ENCODE measurements around the gene DMRT1. TPM values are rescaled to one million over a fixed set of nuclear protein-coding genes. Genes with fewer than 3 reads are reported as not detected.

The DMRT1 gene
- total RNA-seq, 1 experiment from 2014 or later, result not detected

DNA sequence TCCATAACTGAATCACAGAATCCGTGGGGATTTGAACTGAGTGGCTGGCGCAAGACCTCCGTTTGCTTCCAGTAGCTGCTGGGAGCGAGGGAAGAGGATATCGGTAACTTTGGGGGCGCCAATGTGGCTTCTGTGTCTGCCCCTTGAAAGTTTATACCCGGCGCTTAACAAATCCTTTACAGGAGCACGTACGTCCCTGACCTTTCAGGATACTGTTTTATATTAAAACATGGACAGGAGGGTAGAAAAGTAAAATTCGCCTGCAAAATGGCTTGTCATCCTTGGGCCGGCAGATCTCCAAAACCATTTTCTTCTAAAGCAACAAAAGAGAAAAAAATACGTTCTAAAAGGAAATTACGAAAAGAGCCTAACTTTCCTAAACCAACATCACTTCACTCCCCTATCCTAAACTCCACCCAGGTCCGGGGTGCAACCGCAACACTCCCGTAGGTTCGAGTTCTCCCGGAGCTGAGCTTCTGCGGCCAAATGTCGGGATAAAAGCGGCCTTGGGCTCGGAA is 134.3 kb downstream of the DMRT1 start:
- no peak overlapping the region for H3K27ac ChIP-seq (ENCODE audit: low read length)
- POLR2A ChIA-PET, result no interaction called here
- no peaks in the 10 kb centered on the region for H3K27me3 ChIP-seq (ENCODE audit: control insufficient read depth, insufficient read depth, low read length)
- H3K36me3 ChIP-seq (ENCODE audit: control insufficient read depth, insufficient read depth, low read length), result no peaks in the 10 kb centered on the region
- no peaks in the 10 kb centered on the region for H3K9me3 ChIP-seq (ENCODE audit: control insufficient read depth, insufficient read depth, low read depth, low read length)
- ATAC-seq (no peak), DNase-seq (ENCODE audit: low read depth, low spot score) (no peak)
- CTCF ChIA-PET, result no interaction called here
- TF ChIP-seq, protein P1, sequence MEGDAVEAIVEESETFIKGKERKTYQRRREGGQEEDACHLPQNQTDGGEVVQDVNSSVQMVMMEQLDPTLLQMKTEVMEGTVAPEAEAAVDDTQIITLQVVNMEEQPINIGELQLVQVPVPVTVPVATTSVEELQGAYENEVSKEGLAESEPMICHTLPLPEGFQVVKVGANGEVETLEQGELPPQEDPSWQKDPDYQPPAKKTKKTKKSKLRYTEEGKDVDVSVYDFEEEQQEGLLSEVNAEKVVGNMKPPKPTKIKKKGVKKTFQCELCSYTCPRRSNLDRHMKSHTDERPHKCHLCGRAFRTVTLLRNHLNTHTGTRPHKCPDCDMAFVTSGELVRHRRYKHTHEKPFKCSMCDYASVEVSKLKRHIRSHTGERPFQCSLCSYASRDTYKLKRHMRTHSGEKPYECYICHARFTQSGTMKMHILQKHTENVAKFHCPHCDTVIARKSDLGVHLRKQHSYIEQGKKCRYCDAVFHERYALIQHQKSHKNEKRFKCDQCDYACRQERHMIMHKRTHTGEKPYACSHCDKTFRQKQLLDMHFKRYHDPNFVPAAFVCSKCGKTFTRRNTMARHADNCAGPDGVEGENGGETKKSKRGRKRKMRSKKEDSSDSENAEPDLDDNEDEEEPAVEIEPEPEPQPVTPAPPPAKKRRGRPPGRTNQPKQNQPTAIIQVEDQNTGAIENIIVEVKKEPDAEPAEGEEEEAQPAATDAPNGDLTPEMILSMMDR (IDR thresholded peaks at IDR 0.05), result no peak
- no peak for TF ChIP-seq TCF7L2 (IDR thresholded peaks at IDR 0.05; ENCODE audit: low read depth, low read length)
- no peak for TF ChIP-seq POLR2AphosphoS5 (IDR thresholded peaks at IDR 0.05; ENCODE audit: low read depth, low read length)
- no peak for TF ChIP-seq SIN3A (IDR thresholded peaks at IDR 0.05; ENCODE audit: borderline replicate concordance, insufficient read depth, low read depth, low read length)
- TF ChIP-seq, protein P2, sequence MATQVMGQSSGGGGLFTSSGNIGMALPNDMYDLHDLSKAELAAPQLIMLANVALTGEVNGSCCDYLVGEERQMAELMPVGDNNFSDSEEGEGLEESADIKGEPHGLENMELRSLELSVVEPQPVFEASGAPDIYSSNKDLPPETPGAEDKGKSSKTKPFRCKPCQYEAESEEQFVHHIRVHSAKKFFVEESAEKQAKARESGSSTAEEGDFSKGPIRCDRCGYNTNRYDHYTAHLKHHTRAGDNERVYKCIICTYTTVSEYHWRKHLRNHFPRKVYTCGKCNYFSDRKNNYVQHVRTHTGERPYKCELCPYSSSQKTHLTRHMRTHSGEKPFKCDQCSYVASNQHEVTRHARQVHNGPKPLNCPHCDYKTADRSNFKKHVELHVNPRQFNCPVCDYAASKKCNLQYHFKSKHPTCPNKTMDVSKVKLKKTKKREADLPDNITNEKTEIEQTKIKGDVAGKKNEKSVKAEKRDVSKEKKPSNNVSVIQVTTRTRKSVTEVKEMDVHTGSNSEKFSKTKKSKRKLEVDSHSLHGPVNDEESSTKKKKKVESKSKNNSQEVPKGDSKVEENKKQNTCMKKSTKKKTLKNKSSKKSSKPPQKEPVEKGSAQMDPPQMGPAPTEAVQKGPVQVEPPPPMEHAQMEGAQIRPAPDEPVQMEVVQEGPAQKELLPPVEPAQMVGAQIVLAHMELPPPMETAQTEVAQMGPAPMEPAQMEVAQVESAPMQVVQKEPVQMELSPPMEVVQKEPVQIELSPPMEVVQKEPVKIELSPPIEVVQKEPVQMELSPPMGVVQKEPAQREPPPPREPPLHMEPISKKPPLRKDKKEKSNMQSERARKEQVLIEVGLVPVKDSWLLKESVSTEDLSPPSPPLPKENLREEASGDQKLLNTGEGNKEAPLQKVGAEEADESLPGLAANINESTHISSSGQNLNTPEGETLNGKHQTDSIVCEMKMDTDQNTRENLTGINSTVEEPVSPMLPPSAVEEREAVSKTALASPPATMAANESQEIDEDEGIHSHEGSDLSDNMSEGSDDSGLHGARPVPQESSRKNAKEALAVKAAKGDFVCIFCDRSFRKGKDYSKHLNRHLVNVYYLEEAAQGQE (IDR thresholded peaks at IDR 0.05; ENCODE audit: insufficient read depth in 1 of 2, low read depth in 2 of 2, low read length in 1 of 2), result no peak
- in situ Hi-C loops (cut with HindIII; ENCODE audit: low pct_unique_long_range_greater_than_20kb, low sequenced_read_pairs), result no loop called here
- no peak overlapping the region for H3K4me3 ChIP-seq (ENCODE audit: low read depth in 2 of 2, low read length in 2 of 2)
- H3K4me1 ChIP-seq (ENCODE audit: control insufficient read depth, insufficient read depth, low read length), result no peaks in the 10 kb centered on the region
- intact Hi-C loops (cut with micrococcal nuclease; ENCODE audit: unreplicated experiment), result no loop called here
- no TSS peak for BruUV-seq (replicated peaks)

DNA sequence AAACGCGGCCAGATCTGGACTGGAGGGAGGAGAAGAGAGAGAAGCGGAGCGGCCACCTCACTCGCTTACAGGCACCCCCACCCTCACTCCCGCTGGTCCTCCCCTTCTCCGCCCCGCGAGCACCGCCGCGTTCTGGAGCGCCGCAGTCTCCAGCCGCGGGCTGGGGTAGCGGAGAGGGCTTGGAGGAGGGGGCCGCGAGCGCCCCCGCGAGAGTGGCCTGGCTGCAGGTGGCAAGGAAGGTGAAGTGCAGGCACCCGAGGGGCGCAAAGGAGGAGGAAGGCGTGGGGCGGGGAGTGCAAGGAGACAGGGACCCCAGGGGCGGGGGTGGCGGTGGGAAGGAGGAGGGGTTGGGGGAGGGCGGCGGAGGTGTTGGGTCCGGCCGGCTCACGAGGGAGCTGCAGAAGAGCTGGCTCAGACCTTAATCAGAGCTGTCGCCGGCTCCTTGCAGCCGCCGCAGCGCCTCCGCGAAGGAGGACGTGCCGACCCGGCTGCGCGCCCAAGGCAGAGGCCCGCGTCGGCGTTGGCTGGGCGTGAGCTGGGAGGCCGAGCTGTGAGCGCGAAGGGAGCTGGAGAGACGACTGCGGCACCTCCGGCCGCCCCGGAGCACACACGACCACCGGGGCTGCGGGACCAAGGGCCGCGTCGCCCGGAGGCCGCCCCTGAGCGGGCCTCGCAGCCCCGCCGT is 134.9 kb downstream of the DMRT1 start, which contains the start of gene DMRT3:
Gene DMRT3, plus strand, starts transcription at position 398 of the 685 bp plus-strand sequence. CDS start 347 bp downstream, outside the sequence.
- Histone ChIP-seq H3K27me3 (ENCODE audit: control insufficient read depth, insufficient read depth, low read length) (no peaks in the 10 kb centered on the region), H3K9me3 (ENCODE audit: control insufficient read depth, insufficient read depth, low read depth, low read length) (no peaks in the 10 kb centered on the region), H3K27ac (ENCODE audit: low read length) (no peak within 1 kb of the TSS), H3K4me1 (ENCODE audit: control insufficient read depth, insufficient read depth, low read length) (no peaks in the 10 kb centered on the region), H3K36me3 (ENCODE audit: control insufficient read depth, insufficient read depth, low read length) (no peaks in the 10 kb centered on the region), H3K4me3 (ENCODE audit: low read depth in 2 of 2, low read length in 2 of 2) (no peak within 1 kb of the TSS)
- no peak for ATAC-seq
- ChIA-PET CTCF (no interaction called here), POLR2A (no interaction called here)
- no TSS peak for BruUV-seq (replicated peaks)
- TF ChIP-seq POLR2AphosphoS5 (IDR thresholded peaks at IDR 0.05; ENCODE audit: low read depth, low read length) (no peak), TCF7L2 (IDR thresholded peaks at IDR 0.05; ENCODE audit: low read depth, low read length) (no peak)
- TF ChIP-seq, protein P1 (IDR thresholded peaks at IDR 0.05), result no peak
- in situ Hi-C loops (cut with HindIII; ENCODE audit: low pct_unique_long_range_greater_than_20kb, low sequenced_read_pairs) (no loop called here), intact Hi-C loops (cut with micrococcal nuclease; ENCODE audit: unreplicated experiment) (no loop called here)
- no peak for DNase-seq (ENCODE audit: low read depth, low spot score)

Measured in Panc1 (cell line).